A673 (cell line): Measurements from ENCODE around the gene OR8B3. TPM values are rescaled to one million over a fixed set of nuclear protein-coding genes. Genes with fewer than 3 reads are reported as not detected.

Source experiments
- BruUV-seq: library from RNA; stranded (reverse); fragments of 400-500 nt; replicated peaks from 2 replicates; lab custom pipeline; 2021; lab: Mats Ljungman, UMichigan
- CTCF ChIA-PET: fragments of 300-600 bp; sonication (Branson Sonifier 250); formaldehyde crosslinking; loops from one replicate; lab custom pipeline; 2022; ENCODE audit warnings: antibody characterized with exemption; lab: Charles Lee
- POLR2A ChIA-PET: fragments of 300-600 bp; sonication (Branson Sonifier 250); formaldehyde crosslinking; loops from one replicate; lab custom pipeline; 2022; ENCODE audit warnings: antibody characterized with exemption; ENCODE audit not compliant: low non-redundant PET; lab: Charles Lee
- DNase-seq: peaks from one replicate; pipeline ENCODE4 v3.0.0-alpha.2; 2015; ENCODE audit warnings: low spot score
- H3K27ac ChIP-seq: fragments of 200-600 bp; sonication (generic); 2 replicates; pipeline ENCODE4 v1.5.1; 2016; ENCODE audit warnings: mixed run types, low read depth, mild to moderate bottlenecking, mixed read lengths, antibody characterized with exemption, low read length; ENCODE audit not compliant: poor library complexity, severe bottlenecking
- H3K27me3 ChIP-seq: fragments of 200-600 bp; sonication (generic); replicated peaks from 2 replicates; pipeline ENCODE4 v1.6.1; 2017; ENCODE audit warnings: mixed run types, low read depth, mild to moderate bottlenecking, mixed read lengths, antibody characterized with exemption, low read length; ENCODE audit not compliant: insufficient read depth, poor library complexity
- H3K36me3 ChIP-seq: fragments of 200-600 bp; sonication (generic); 2 replicates; pipeline ENCODE4 v1.6.1; 2016; ENCODE audit warnings: mixed run types, mild to moderate bottlenecking, mixed read lengths, antibody characterized with exemption, low read length; ENCODE audit not compliant: insufficient read depth, poor library complexity, severe bottlenecking
- H3K4me1 ChIP-seq: fragments of 200-600 bp; sonication (generic); 2 replicates; pipeline ENCODE4 v1.6.1; 2017; ENCODE audit warnings: mixed run types, mild to moderate bottlenecking, mixed read lengths, antibody characterized with exemption, low read length; ENCODE audit not compliant: insufficient read depth, poor library complexity, severe bottlenecking
- H3K4me3 ChIP-seq: fragments of 200-600 bp; sonication (generic); 2 replicates; pipeline ENCODE4 v1.5.1; 2016; ENCODE audit warnings: low read depth, mixed run types, mild to moderate bottlenecking, mixed read lengths, low read length; ENCODE audit not compliant: poor library complexity, severe bottlenecking
- H3K9me3 ChIP-seq: fragments of 200-600 bp; sonication (generic); 2 replicates; pipeline ENCODE4 v1.6.1; 2016; ENCODE audit warnings: mixed run types, low read depth, mild to moderate bottlenecking, mixed read lengths, antibody characterized with exemption, low read length; ENCODE audit not compliant: poor library complexity, severe bottlenecking
- CTCF ChIP-seq: fragments of 300-800, 200-600 bp; sonication (generic); conservative IDR thresholded peaks from 2 replicates; pipeline ENCODE4 v1.5.1; 2017; ENCODE audit warnings: low read depth, mild to moderate bottlenecking, antibody characterized with exemption, low read length, moderate library complexity, mixed read lengths
- EZH2 ChIP-seq: fragments of 200-600 bp; sonication (generic); IDR thresholded peaks from 2 replicates; pipeline ENCODE4 v1.6.1; 2017; ENCODE audit warnings: borderline replicate concordance, low read depth, mild to moderate bottlenecking, mixed read lengths, antibody characterized with exemption, low read length; ENCODE audit not compliant: poor library complexity, severe bottlenecking
- intact Hi-C: fragments of 100-400 bp; cut with micrococcal nuclease; formaldehyde crosslinking; loops from one replicate; pipeline ENCODE4 v1.10.0; 2022; ENCODE audit not compliant: unreplicated experiment
- total RNA-seq: library from RNA; stranded (reverse); gene quantifications from 2 replicates; pipeline ENCODE4 v1.2.3, GENCODE V29; 2021

Gene OR8B3
- total RNA-seq, 1 experiment from 2014 or later, result not detected

GRCh38 chr11:124380585-124380984, 18.2 kb downstream of the OR8B3 start:
- no peak overlapping the region for H3K4me3 ChIP-seq
- peak; percentile 24 for DNase-seq
- CTCF ChIA-PET, result no interaction called here
- no peaks in the 10 kb centered on the region for H3K27me3 ChIP-seq
- TF ChIP-seq CTCF (no peak), EZH2 (no peak)
- H3K4me1 ChIP-seq, result no peaks in the 10 kb centered on the region
- H3K36me3 ChIP-seq, result no peaks in the 10 kb centered on the region
- H3K9me3 ChIP-seq, result no peaks in the 10 kb centered on the region
- no TSS peak for BruUV-seq
- no peak overlapping the region for H3K27ac ChIP-seq
- POLR2A ChIA-PET, result no interaction called here
- intact Hi-C loops, result no loop called here

GRCh38 chr11:124376280-124376679, 22.5 kb downstream of the OR8B3 start:
- no TSS peak for BruUV-seq
- H3K4me3 ChIP-seq, result no peak overlapping the region
- no peaks in the 10 kb centered on the region for H3K9me3 ChIP-seq
- POLR2A ChIA-PET, result no interaction called here
- TF ChIP-seq EZH2 (no peak), CTCF (no peak)
- H3K4me1 ChIP-seq, result no peaks in the 10 kb centered on the region
- no peak for DNase-seq
- CTCF ChIA-PET, result no interaction called here
- no peaks in the 10 kb centered on the region for H3K27me3 ChIP-seq
- H3K36me3 ChIP-seq, result no peaks in the 10 kb centered on the region
- intact Hi-C loops, result no loop called here
- no peak overlapping the region for H3K27ac ChIP-seq

- peaks cover 11% of the 10 kb centered on the region for H3K4me1 ChIP-seq
- ChIA-PET CTCF (no interaction called here), POLR2A (interaction anchor here (0.6 kb wide), 1 partner anchor 203 kb away, joined by 6 read pairs; no protein-coding TSS in a partner anchor)
- no peaks in the 10 kb centered on the region for H3K36me3 ChIP-seq
- peak; percentile 54 for DNase-seq
- no peak overlapping the region for H3K4me3 ChIP-seq
- H3K27me3 ChIP-seq, result no peaks in the 10 kb centered on the region
- intact Hi-C loops, result no loop called here
- TF ChIP-seq EZH2 (no peak), CTCF (no peak)
- no peaks in the 10 kb centered on the region for H3K9me3 ChIP-seq
- H3K27ac ChIP-seq, result peak overlapping the region; percentile 86
- BruUV-seq, result no TSS peak
These were observed 39.3 kb downstream of the OR8B3 start for GRCh38 chr11:124359566-124359965.
